ENCODE data around the gene GULP1. TPM values are rescaled to one million over a fixed set of nuclear protein-coding genes. Genes with fewer than 3 reads are reported as not detected.

Gene GULP1
- total RNA-seq, 1 donor from 2014 or later: 22.8 TPM

DNA sequence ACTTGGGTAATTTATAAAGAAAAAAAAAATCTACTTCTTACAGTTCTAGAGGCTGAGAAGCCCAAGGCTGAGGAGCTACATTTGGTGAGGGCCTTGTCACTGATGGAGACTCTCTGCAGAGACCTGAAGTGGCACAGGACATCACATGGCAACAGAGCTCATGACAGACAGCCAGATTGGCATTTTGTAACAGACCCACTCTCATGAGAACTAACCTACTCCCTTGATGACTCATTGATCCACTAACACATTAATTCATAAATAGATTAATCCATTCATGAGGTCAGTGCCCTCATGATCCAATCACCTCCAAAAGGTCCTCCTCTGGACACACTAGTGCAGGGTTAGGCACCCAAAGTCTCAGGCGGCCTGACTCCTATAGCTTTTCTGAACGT, 318.4 kb downstream of the GULP1 start:
- no peak for DNase-seq (ENCODE audit: low spot score)
- Mint-ChIP-seq H3K9me3 (ENCODE audit: unreplicated experiment) (no peaks in the 10 kb centered on the region), H3K4me3 (ENCODE audit: unreplicated experiment) (no peak overlapping the region), H3K27me3 (ENCODE audit: unreplicated experiment) (no peaks in the 10 kb centered on the region), H3K36me3 (ENCODE audit: low read depth, unreplicated experiment) (peaks cover 8% of the 10 kb centered on the region), H3K4me1 (ENCODE audit: unreplicated experiment) (no peaks in the 10 kb centered on the region), H3K27ac (ENCODE audit: unreplicated experiment) (no peak overlapping the region)
- TF ChIP-seq, protein P1, sequence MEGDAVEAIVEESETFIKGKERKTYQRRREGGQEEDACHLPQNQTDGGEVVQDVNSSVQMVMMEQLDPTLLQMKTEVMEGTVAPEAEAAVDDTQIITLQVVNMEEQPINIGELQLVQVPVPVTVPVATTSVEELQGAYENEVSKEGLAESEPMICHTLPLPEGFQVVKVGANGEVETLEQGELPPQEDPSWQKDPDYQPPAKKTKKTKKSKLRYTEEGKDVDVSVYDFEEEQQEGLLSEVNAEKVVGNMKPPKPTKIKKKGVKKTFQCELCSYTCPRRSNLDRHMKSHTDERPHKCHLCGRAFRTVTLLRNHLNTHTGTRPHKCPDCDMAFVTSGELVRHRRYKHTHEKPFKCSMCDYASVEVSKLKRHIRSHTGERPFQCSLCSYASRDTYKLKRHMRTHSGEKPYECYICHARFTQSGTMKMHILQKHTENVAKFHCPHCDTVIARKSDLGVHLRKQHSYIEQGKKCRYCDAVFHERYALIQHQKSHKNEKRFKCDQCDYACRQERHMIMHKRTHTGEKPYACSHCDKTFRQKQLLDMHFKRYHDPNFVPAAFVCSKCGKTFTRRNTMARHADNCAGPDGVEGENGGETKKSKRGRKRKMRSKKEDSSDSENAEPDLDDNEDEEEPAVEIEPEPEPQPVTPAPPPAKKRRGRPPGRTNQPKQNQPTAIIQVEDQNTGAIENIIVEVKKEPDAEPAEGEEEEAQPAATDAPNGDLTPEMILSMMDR (IDR thresholded peaks at IDR 0.05; ENCODE audit: unreplicated experiment): no peak

DNA sequence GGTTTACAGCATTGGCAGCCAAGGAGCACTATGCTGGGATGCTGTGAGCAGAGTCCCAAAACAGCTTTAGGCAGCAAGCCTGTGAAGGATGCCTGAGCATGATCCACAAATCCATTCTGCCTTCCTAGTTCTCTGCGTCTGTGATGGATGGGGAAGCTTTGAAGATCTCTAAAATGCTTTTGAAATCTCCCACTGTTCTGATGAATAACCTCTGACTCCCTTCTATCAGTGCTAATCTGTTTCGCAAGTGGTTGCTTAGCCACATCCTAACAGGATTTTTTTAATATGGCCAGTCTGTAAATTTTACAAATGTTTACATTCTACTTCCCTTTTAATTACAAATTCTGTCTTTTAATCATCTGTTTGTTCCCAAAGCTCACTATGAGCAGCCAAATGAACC, 319.2 kb downstream of the GULP1 start:
- H3K4me1 Mint-ChIP-seq (ENCODE audit: unreplicated experiment): no peaks in the 10 kb centered on the region
- TF ChIP-seq, protein P1 (IDR thresholded peaks at IDR 0.05; ENCODE audit: unreplicated experiment): no peak
- H3K27ac Mint-ChIP-seq (ENCODE audit: unreplicated experiment): no peak overlapping the region

DNA sequence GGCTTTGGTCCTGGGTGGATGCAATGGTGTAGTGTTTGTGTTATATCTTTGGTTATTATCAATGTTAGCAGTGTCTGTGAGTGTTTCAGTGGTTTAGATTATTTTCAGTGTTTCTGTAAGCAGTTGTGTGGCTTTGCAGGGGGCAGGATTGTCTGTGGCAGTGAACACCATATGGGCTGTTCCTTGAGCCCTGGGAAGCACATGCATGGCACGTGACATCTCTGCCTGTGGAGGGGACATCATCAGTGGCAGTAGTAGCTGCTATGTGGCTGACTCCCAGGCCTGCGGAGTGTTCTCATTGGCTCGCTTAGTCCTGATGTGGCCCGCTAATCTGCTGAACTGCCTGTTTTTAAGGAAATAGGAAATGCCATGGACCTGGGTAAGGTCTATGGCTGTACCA, 327.5 kb downstream of the GULP1 start:
- no peaks in the 10 kb centered on the region for H3K36me3 Mint-ChIP-seq (ENCODE audit: low read depth, unreplicated experiment)
- H3K4me1 Mint-ChIP-seq (ENCODE audit: unreplicated experiment): no peaks in the 10 kb centered on the region
- no peak for DNase-seq (ENCODE audit: low spot score)
- TF ChIP-seq, protein P1 (IDR thresholded peaks at IDR 0.05; ENCODE audit: unreplicated experiment): no peak
- H3K4me3 Mint-ChIP-seq (ENCODE audit: unreplicated experiment): no peak overlapping the region
- H3K27me3 Mint-ChIP-seq (ENCODE audit: unreplicated experiment): peaks cover 3% of the 10 kb centered on the region
- no peaks in the 10 kb centered on the region for H3K9me3 Mint-ChIP-seq (ENCODE audit: unreplicated experiment)
- H3K27ac Mint-ChIP-seq (ENCODE audit: unreplicated experiment): no peak overlapping the region

More for the DNA sequence above, 319.2 kb downstream of the GULP1 start:
- Mint-ChIP-seq H3K4me3 (ENCODE audit: unreplicated experiment) (no peak overlapping the region), H3K9me3 (ENCODE audit: unreplicated experiment) (no peaks in the 10 kb centered on the region), H3K36me3 (ENCODE audit: low read depth, unreplicated experiment) (no peaks in the 10 kb centered on the region), H3K27me3 (ENCODE audit: unreplicated experiment) (no peaks in the 10 kb centered on the region)
- DNase-seq (ENCODE audit: low spot score): no peak

DNA sequence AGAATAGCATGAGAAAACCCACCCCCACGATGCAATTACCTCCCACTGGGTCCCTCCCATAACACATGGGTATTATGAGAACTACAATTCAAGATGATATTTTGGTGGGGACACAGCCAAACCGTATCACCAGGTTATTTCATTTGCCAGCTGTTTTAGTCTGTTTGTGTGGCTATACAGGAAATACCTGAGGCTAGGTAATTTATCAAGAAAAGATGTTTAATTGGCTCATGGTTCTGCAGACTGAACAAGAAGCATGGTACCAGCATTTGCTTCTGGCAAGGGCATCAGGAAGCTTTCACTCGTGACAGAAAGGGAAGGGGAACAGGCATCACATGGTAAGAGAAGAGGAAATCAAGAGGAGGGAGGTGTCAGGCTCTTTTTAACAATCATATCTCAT, 329.2 kb downstream of the GULP1 start:
- TF ChIP-seq, protein P1 (IDR thresholded peaks at IDR 0.05; ENCODE audit: unreplicated experiment): no peak
- Mint-ChIP-seq H3K27me3 (ENCODE audit: unreplicated experiment) (peaks cover 3% of the 10 kb centered on the region), H3K4me1 (ENCODE audit: unreplicated experiment) (no peaks in the 10 kb centered on the region), H3K9me3 (ENCODE audit: unreplicated experiment) (no peaks in the 10 kb centered on the region), H3K4me3 (ENCODE audit: unreplicated experiment) (no peak overlapping the region), H3K27ac (ENCODE audit: unreplicated experiment) (no peak overlapping the region), H3K36me3 (ENCODE audit: low read depth, unreplicated experiment) (no peaks in the 10 kb centered on the region)
- DNase-seq (ENCODE audit: low spot score): no peak

DNA sequence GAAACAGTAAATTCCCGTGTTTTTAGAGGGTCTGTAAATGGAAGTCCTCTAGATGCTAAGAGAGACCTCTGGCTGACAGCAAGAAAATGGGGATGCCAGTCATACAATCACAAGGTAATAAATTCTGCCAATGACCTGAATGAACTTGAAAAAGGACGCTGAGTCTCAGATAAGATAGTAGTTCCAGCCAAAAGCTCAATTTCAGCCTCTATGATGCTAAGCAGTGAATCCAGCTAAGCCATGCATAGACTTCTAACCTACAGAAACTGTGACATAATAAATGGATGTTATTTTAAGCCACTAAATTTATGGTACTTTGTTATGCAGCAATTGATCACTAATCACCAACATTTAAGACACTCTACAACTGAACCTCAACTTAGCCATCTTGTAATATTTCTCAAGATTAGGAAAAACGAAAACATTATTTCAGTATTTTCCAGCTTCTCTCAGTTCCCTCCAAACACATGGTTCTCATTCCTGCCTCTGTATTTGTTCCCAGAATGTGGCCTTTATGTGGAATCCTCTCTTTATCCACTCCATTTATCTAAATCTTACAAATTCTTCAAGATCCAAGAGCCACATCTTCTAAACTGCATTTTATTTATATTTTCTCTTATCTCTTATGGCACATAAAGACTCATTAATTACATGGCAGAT, 331.1 kb downstream of the GULP1 start:
- DNase-seq (ENCODE audit: low spot score): no peak
- no peaks in the 10 kb centered on the region for H3K4me1 Mint-ChIP-seq (ENCODE audit: unreplicated experiment)
- TF ChIP-seq, protein P1 (IDR thresholded peaks at IDR 0.05; ENCODE audit: unreplicated experiment): no peak
- peaks cover 3% of the 10 kb centered on the region for H3K27me3 Mint-ChIP-seq (ENCODE audit: unreplicated experiment)
- H3K36me3 Mint-ChIP-seq (ENCODE audit: low read depth, unreplicated experiment): no peaks in the 10 kb centered on the region
- H3K9me3 Mint-ChIP-seq (ENCODE audit: unreplicated experiment): no peaks in the 10 kb centered on the region
- H3K27ac Mint-ChIP-seq (ENCODE audit: unreplicated experiment): no peak overlapping the region
- H3K4me3 Mint-ChIP-seq (ENCODE audit: unreplicated experiment): no peak overlapping the region
